BLaER1 treated with 17β-estradiol and CSF1 and Interleukin-3, amounts not matched to agents 10 nM and 100 nM (cell line): ENCODE data around the gene C1QL1.

Source experiments
- H3K27ac ChIP-seq, 11 experiments: shearing (Covaris generic); formaldehyde crosslinking; 2 replicates each; pipeline ENCODE4 v1.8.1; 2022
- H3K27me3 ChIP-seq, 11 experiments: shearing (Covaris generic); formaldehyde crosslinking; 2 replicates each; pipeline ENCODE4 v1.8.1; 2022
- H3K36me3 ChIP-seq, 11 experiments: shearing (Covaris generic); formaldehyde crosslinking; 2 replicates each; pipeline ENCODE4 v1.8.1; 2022
- H3K4me1 ChIP-seq, 10 experiments: shearing (Covaris generic); formaldehyde crosslinking; 2 replicates each; pipeline ENCODE4 v1.8.1; 2022
- H3K4me2 ChIP-seq, 11 experiments: shearing (Covaris generic); formaldehyde crosslinking; 2 replicates each; pipeline ENCODE4 v1.8.1; 2022
- H3K4me3 ChIP-seq, 10 experiments: shearing (Covaris generic); formaldehyde crosslinking; 2 replicates each; pipeline ENCODE4 v1.8.1; 2022
- H3K9ac ChIP-seq, 11 experiments: shearing (Covaris generic); formaldehyde crosslinking; 2 replicates each; pipeline ENCODE4 v1.8.1; 2022
- H3K9me3 ChIP-seq, 11 experiments: shearing (Covaris generic); formaldehyde crosslinking; replicated peaks in 1 of 11; 2 replicates each; pipeline ENCODE4 v1.8.1; 2022
- H4K20me1 ChIP-seq, 11 experiments: shearing (Covaris generic); formaldehyde crosslinking; 2 replicates each; pipeline ENCODE4 v1.8.1; 2022
- Cebpa-rat ChIP-seq, 11 experiments: shearing (Covaris generic); IDR thresholded peaks; 2 replicates each; pipeline ENCODE4 v1.8.1; 2022

C1QL1 gene

DNA sequence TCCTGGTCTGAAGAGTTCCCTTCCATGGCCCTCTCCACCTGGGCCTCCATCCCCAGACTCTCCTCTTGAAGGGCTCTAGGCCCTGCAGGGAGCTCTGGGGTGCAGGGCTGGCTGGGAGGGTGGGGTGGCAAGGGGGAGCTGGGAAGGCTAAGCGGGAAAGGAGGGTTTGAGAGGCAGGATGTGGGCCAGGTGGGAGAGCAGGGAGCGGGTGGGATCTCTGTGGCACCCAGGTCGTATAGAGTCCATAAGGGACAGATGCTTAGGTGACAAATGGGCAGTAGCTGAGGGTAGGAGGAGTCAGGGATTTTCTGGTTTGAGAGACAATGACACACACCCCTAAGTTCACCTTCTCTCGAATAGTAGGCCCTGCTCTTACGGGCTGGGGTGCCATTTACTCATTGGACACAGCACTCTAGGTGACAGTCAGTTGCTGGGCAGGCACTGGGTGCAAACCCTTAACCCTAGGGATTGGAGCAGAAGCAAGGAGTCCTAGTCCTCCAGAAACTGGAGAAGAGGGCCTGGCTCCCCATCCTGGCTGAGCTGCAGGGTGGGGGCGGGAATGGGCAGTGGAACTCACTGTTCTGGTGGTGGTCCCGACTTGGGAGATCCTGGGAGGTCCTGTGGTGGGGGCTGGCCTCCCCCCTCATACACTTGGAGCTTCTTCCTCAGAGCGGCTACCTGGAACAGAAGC is 35.9 kb downstream of the C1QL1 start:
- Histone ChIP-seq H3K4me3 (no peak overlapping the region), H3K9me3 (no peaks in the 10 kb centered on the region), H4K20me1 (peaks cover 0 to 88% (median 54%) of the 10 kb centered on the region in 11 experiments; a peak in 14 of 22 replicates), H3K36me3 (peaks cover 8 to 99% (median 97%) of the 10 kb centered on the region in 11 experiments; a peak in 21 of 22 replicates), H3K4me2 (no peak overlapping the region), H3K27me3 (no peaks in the 10 kb centered on the region), H3K4me1 (peaks cover 0 to 12% (median 8%) of the 10 kb centered on the region in 10 experiments; a peak in 13 of 20 replicates), H3K9ac (no peak overlapping the region), H3K27ac (no peak overlapping the region)
- no peak for TF ChIP-seq Cebpa-rat (IDR thresholded peaks at IDR 0.05)

DNA sequence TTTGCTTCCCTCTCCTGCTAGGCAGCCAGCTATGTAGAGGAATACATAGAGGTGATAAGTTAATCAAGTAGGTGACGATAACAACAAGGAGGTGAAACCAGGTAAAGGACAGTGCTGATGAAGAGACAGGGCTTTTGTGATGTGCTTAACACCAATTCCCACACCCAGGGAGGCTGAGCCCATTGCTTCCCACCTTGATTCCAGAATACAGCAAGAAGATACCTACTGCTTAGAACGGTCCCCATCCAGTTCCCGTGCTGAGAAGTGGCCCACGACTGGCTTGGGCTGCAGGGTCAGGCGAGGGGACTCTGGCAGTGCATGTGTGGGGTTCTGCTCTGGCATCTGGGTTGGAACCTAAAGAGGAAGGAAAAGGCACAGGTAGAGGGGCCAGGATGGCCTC is 36.7 kb downstream of the C1QL1 start:
- H3K4me3 ChIP-seq = no peak overlapping the region
- peaks cover 0 to 89% (median 55%) of the 10 kb centered on the region in 11 experiments; a peak in 14 of 22 replicates for H4K20me1 ChIP-seq
- peaks cover 8 to 100% (median 99%) of the 10 kb centered on the region in 11 experiments; a peak in 21 of 22 replicates for H3K36me3 ChIP-seq
- H3K9me3 ChIP-seq = no peaks in the 10 kb centered on the region
- 0 out of 22 replicates have a peak overlapping the region, but pooled peaks of 1 of the 11 experiments have one; percentile 9 for H3K9ac ChIP-seq
- no peak for TF ChIP-seq Cebpa-rat (IDR thresholded peaks at IDR 0.05)
- H3K27ac ChIP-seq = no peak overlapping the region
- H3K4me2 ChIP-seq = no peak overlapping the region
- peaks cover 0 to 18% (median 12%) of the 10 kb centered on the region in 10 experiments; a peak in 14 of 20 replicates for H3K4me1 ChIP-seq
- H3K27me3 ChIP-seq = no peaks in the 10 kb centered on the region

DNA sequence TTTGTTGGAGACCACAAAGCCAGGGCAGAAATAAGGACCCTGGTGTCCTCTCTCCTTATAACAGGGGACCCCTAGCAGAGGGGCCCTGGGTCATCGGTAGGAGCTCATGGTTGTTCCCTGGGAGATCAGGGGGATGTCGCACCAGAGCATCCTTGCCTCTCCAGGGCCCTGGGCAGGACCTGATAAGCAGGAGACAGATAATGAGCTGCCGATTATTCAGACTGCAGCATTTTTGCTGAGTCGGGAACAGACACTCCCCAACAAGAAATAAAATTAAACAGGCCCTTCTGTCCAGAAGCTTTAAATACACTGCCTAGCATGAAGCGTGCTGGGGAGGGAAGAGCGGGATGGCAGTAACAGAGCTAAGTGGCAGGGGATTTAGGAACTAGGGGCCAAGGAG is 37.4 kb downstream of the C1QL1 start:
- H3K4me1 ChIP-seq = peaks cover 0 to 18% (median 12%) of the 10 kb centered on the region in 10 experiments; a peak in 14 of 20 replicates
- no peak overlapping the region for H3K4me3 ChIP-seq
- H3K27me3 ChIP-seq = no peaks in the 10 kb centered on the region
- no peak overlapping the region for H3K4me2 ChIP-seq
- peaks cover 8 to 100% (median 100%) of the 10 kb centered on the region in 11 experiments; a peak in 21 of 22 replicates for H3K36me3 ChIP-seq
- no peaks in the 10 kb centered on the region for H3K9me3 ChIP-seq
- no peak for TF ChIP-seq Cebpa-rat (IDR thresholded peaks at IDR 0.05)
- H3K27ac ChIP-seq = no peak overlapping the region
- H3K9ac ChIP-seq = 0 out of 22 replicates have a peak overlapping the region, but pooled peaks of 1 of the 11 experiments have one; percentile 9
- H4K20me1 ChIP-seq = peaks cover 0 to 90% (median 53%) of the 10 kb centered on the region in 11 experiments; a peak in 14 of 22 replicates

DNA sequence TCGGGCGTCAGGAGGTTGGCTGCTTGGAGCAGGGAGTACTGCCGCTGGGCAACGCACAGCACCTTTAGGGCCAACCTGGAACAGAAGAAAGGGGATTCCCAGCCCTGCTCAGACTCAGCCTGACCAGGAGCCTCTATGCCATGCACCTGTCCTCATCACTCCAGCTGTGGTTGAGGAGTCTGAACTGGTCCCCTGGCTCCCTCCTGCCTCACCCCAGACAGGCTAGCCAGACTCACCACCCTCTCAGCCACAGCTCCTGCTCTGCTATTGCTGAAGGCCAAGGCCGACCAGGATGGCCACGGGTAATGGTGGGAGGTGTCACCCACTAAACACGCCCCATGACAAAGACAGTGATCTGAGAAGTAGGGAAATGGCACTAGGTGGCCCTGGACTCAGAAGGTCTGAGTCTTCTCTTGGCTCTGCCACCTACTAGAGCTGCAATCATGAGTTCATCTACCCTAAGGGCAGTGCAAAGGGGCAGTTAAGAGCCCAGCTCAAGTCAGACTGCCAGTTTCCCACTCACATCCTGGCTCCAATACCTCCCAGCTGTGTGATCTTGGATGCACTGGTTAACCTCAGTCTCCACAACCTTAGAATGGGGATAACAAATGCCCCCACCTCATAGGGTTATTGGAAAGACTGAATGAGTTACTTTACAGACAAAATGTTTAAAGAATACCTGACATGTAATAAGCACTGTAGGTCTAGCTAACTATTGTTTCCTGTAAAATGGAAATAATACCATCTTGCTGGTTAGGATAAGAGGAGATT is 39.0 kb downstream of the C1QL1 start:
- Histone ChIP-seq H3K4me2 (no peak overlapping the region), H3K4me3 (no peak overlapping the region), H3K9me3 (no peaks in the 10 kb centered on the region), H3K9ac (0 out of 22 replicates have a peak overlapping the region, but pooled peaks of 1 of the 11 experiments have one; percentile 20), H4K20me1 (peaks cover 0 to 87% (median 40%) of the 10 kb centered on the region in 11 experiments; a peak in 14 of 22 replicates), H3K27ac (no peak overlapping the region), H3K27me3 (no peaks in the 10 kb centered on the region), H3K36me3 (peaks cover 8 to 99% (median 88%) of the 10 kb centered on the region in 11 experiments; a peak in 21 of 22 replicates), H3K4me1 (peaks cover 0 to 18% (median 12%) of the 10 kb centered on the region in 10 experiments; a peak in 14 of 20 replicates)
- TF ChIP-seq Cebpa-rat (IDR thresholded peaks at IDR 0.05) = no peak

DNA sequence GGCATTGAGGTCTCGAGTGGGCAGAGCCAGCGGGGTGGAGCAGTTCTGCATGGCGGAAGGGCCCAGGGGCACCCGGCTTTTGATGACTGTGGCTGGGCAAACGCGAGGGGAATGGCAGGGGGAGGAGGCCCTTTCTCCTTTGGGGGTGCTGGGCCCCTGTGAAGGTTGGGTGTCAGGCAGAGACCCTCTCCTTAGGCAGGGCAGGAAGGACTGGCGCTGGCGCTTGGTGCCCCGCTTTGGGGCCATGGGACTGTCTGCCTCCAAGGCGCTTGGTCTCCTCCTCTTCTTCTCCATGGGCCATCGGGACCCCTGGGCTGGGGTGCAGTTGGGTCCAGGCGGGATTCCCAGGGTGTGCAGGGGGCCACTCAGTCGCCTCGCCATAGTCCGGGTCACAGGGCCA is 40.0 kb downstream of the C1QL1 start:
- no peaks in the 10 kb centered on the region for H3K27me3 ChIP-seq
- peak overlapping the region in 1 of 11 experiments; percentile 4; a peak in 1 of 22 replicates for H3K4me2 ChIP-seq
- H3K9me3 ChIP-seq = no peaks in the 10 kb centered on the region
- TF ChIP-seq Cebpa-rat (IDR thresholded peaks at IDR 0.05) = no peak
- peaks cover 8 to 90% (median 78%) of the 10 kb centered on the region in 11 experiments; a peak in 21 of 22 replicates for H3K36me3 ChIP-seq
- no peak overlapping the region; a peak in 1 of 22 replicates for H3K27ac ChIP-seq
- H3K9ac ChIP-seq = no peak overlapping the region; a peak in 1 of 22 replicates
- no peak overlapping the region for H3K4me3 ChIP-seq
- peaks cover 0 to 18% (median 12%) of the 10 kb centered on the region in 10 experiments; a peak in 14 of 20 replicates for H3K4me1 ChIP-seq
- peaks cover 0 to 77% (median 39%) of the 10 kb centered on the region in 11 experiments; a peak in 14 of 22 replicates for H4K20me1 ChIP-seq

DNA sequence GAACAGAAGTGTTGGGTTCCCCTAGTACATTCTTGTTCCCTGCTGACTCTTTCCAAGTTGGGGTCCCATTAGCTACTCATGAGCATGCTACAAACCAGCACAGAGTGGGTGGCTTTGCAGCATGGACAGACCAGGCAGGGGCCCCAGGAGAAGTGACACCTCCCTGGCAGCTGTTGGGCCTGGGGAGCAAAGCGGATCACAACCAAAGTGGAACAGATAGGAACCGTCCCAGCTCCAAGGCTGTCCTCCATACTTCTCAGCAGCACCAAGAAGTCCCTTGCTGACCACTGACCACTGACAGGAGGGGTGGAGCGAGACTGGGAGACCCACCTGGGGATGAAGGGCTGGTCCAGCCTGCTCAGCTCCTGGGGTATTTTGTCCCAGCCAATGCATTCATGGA is 40.4 kb downstream of the C1QL1 start:
- H3K4me3 ChIP-seq = no peak overlapping the region
- H3K9ac ChIP-seq = peak overlapping the region in 1 of 11 experiments; percentile 19; a peak in 1 of 22 replicates
- H3K9me3 ChIP-seq = no peaks in the 10 kb centered on the region
- peaks cover 4 to 85% (median 74%) of the 10 kb centered on the region in 11 experiments; a peak in 20 of 22 replicates for H3K36me3 ChIP-seq
- H3K4me2 ChIP-seq = peak overlapping the region in 1 of 11 experiments; percentile 4; a peak in 1 of 22 replicates
- no peak overlapping the region; a peak in 1 of 22 replicates for H3K27ac ChIP-seq
- H3K27me3 ChIP-seq = no peaks in the 10 kb centered on the region
- peaks cover 0 to 18% (median 12%) of the 10 kb centered on the region in 10 experiments; a peak in 14 of 20 replicates for H3K4me1 ChIP-seq
- H4K20me1 ChIP-seq = peaks cover 0 to 73% (median 38%) of the 10 kb centered on the region in 11 experiments; a peak in 14 of 22 replicates
- TF ChIP-seq Cebpa-rat (IDR thresholded peaks at IDR 0.05) = no peak

DNA sequence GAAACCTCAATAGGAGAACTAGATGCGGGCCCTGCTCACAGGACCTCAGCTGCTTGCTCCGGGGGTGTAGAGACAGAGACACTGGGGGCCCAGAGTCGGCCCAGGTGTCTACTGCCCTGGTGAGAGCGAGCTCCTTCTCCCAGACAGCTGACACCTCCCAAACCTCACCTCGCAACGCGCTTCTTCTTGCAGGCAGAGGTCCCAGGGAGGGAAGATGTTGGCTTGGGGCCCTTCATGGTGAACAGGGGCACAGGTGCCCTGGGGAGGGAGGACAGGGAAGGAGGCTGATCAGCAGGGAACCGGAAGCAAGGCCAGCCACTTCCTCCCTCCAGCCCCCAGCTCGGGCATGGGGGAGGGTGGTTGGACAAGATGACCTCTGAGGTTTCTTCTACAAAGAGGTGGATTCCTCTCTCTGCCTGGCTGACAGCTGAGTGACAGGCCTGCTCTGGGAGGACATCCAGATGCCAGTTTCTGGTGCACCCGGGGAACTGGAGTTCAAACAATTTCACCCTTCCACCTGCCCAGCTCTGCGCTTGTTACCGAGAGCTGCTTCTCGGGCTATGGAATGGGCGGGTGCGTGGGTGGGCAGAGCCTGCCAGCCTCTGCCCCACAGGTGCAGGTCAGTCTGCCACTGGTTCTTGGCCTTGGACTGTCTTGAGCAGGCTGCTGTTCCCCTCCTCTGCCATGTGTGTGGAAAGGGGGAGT is 41.1 kb downstream of the C1QL1 start:
- Histone ChIP-seq H3K27ac (no peak overlapping the region), H3K27me3 (no peaks in the 10 kb centered on the region), H3K4me1 (peaks cover 0 to 22% (median 14%) of the 10 kb centered on the region in 10 experiments; a peak in 17 of 20 replicates), H3K9ac (peak overlapping the region in 2 of 11 experiments; percentile 19 to 28; a peak in 2 of 22 replicates), H3K9me3 (no peaks in the 10 kb centered on the region), H3K4me3 (no peak overlapping the region), H3K4me2 (peak overlapping the region in 4 of 11 experiments; percentile 2 to 63 (median 52); a peak in 5 of 22 replicates), H4K20me1 (peaks cover 0 to 65% (median 34%) of the 10 kb centered on the region in 11 experiments; a peak in 14 of 22 replicates), H3K36me3 (peaks cover 4 to 78% (median 67%) of the 10 kb centered on the region in 11 experiments; a peak in 20 of 22 replicates)
- TF ChIP-seq Cebpa-rat (IDR thresholded peaks at IDR 0.05) = no peak
